COLO829 (cell line): Measurements from ENCODE around the gene ZDHHC4.

ENCODE experiments used
- DNase-seq: peaks from one replicate; pipeline ENCODE4 v3.0.0; 2012; ENCODE audit warnings: low spot score

The ZDHHC4 gene

DNA sequence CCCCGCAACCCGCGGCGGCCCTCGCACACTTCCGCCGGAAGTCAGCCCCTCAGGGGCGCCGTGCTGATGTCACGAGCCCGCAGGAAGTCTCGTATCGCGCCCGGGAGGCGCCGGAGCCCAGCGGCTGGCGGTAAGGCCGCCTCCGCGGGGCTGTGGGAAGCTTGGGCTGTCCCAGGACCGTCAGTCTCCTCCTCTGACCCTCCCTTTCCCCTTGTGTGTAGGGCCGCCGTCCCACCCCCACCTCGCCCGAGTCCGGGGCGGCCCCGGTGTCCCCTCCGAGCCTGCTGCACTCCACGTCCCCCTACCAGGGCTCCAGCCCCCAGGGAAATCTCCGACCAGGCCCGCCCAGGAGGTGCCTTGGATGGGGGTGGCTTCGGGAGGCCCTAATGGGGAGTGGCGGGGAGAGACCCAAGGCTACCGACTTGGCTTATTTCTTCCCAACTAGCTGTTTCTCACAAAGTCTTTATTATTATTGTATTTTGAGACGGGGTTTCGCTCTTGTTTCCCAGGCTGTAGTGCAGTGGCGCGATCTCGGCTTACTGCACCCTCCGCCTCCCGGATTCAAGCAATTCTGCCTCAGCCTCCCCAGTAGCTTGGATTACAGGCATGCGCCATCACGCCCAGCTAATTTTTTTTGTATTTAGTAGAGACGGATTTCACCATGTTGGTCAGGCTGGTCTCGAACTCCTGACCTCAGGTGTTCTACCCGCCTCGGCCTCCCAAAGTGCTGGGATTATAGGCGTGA lies at the start of gene ZDHHC4:
TSS of gene ZDHHC4 (plus strand) at position 86 of the 745 bp plus-strand sequence. CDS start 3,108 bp downstream, outside the sequence.
- DNase-seq = peak; percentile 95

DNA sequence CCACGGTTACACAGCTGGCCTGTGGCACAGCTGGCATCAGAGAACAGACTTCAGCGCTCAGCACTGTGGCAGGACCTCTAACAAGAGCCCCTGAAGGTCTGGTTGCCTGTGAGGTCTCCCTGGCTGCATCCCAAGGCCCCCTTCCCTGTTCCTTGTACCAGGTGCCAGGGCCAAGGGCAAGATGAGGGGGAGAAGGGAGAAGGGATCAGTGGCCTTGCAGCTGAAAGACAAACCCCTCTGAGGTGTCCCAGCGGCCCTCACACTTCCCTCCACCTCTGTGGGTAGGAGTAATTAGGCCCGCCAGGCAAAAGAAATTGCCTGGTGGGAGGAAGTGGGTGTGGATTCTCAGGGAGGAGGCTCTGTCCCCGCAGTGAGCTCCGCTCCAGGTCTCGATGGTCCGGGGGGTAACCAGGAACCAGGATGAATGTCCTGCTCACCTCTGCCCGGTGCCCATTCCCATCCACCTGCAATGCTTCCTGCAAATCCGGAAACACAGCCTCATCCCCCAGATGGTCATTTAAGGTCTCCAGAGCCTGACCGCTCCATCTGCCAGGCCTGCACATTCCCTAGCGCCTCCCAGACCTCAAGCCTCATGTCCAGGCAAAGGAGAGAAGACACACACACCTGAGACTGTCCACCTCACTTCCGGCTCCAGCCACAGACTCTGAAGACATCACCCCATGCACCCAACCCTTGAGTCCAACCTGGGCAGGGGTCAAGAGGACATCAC lies 48.7 kb upstream of the ZDHHC4 start:
- DNase-seq = no peak

DNA sequence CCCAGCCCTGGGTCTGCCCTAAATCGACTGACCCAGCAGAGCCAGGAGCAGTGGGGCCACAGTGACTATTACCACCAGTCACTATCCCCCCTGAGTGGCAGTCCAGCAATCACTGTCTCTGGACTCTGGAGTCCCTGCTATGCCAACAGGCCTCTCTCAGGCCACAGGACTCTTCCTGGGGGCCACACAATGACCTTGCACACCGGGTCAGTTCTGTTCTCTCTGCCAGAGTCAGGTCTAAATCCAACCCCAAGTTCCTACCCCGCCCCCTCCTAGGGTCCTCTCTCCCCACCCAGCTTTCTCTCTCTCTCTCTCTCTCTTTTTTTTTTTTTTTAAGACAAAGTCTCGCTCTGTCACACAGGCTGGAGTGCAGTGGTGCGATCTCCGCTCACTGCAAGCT lies 47.6 kb upstream of the ZDHHC4 start:
- DNase-seq = no peak

DNA sequence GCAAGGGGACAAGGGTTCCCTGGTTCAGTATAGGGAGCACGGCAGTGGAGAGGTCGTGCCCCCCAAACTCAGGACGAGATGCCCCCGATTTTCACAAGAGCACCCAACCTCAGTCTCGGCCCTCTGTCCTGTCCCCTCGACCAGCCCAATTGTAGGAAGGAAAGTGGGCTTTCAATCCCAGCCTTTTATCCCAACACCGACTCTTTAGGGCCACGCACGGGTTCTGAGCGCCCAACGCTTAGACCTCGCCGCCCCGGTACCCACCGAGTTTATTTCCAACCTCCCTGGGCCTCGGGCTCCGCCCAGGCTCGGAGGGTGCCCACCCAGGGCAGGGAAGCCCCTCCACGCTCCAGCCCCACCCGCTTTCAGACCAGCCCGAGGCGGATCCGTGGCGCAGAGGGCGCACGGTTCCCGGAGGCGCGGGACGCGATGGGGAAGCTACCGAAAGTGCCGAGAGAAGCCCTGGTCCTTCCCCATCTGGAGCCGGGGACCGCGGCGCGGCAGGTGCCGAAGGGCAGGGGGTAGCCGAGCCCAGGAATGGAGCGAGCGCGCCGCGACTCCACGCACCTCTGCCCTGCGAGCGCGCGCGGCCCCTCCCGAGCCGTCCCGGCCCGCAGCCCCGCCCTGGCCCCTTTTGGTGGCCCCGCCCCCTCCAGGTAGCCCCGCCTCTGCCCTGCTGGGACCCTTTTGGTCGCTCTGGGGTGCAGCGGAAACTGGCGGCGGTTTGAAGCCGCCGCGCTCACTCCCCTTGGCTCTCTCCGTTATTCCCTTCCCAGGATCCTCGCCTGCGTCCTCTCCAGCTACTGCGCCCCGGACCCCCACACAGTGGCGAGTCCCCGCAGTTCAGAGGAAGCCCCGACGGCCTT lies 46.4 kb upstream of the ZDHHC4 start:
- DNase-seq = no peak

DNA sequence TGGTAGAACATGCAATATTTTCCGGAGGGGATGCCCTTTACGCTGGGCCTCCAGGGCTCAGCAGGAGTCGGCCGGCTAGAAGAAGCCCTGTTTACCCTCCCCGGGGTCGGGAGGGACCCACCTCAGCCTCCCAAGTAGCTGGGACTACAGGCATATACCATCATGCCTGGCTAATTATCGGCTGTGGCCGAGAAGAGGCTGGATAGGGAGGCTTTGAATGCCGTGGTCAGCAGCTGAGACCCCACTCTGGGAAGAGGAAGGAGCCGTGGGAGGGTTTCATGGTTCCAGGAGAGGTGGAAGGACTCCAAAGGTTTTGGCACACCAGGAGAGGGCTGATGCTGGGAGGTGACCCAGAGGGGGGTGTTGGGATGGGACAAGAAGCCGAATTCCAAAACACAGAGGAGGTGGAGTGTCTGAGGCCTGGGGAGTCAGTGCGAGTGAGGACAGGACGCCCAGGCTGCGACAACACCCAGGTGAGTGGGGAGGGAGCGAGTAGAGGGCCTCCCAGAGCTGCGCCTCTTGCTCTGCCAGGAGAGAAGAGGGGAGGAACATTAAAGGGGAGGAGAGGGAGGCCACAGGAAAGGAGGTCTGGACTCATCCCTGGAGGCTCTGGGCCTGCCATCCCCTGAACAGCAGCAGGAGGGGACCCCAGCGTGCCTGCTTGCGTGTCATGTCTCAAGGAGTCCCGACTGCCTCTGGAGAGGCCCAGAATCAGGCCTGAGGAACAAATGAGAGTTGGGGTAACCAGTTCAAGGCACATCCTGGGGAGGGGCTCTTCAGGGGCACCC lies 45.6 kb upstream of the ZDHHC4 start:
- DNase-seq = no peak

DNA sequence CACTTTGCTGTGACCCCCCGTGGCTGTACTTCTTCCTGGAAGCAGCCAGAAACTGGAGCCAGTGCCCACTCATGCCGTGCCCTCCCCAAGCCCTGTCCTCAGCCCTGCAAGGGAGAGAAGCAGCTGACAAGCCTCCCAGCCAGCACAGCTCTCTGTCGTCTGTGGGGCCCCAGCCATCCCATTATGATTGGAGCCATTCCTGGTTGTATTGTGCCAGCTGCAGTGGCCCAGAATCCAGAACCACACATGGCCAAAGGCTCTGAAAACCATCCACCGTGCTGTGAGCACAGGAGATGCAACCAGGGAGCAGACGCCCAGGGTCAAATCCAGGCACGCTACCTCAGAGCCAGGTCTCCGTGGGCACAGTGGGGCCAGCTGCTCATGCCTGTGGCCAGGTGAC lies 44.7 kb upstream of the ZDHHC4 start:
- no peak for DNase-seq

- no peak for DNase-seq
These were observed 43.3 kb upstream of the ZDHHC4 start for GRCh38 chr7:6533893-6534495.

GRCh38 chr7:6536262-6537260 lies 40.7 kb upstream of the ZDHHC4 start:
- DNase-seq = no peak

DNA sequence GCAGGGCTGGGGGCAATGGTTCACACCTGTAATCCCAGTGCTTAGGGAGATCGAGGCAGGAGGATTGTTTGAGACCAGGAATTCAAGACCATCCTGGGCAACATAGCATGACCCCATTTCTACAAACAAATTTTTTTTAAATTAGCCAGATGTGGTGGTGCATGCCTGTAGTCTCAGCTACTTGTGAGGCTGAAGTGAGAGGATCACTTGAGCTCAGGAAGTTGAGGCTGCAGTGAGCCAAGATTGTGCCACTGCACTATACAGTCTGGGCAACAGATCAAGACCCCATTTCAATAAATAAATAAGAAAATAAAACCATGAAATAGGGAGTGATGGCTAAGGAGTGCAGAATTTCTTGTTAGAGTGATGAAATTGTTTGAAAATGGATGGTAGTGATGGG lies 34.9 kb upstream of the ZDHHC4 start:
- no peak for DNase-seq

DNA sequence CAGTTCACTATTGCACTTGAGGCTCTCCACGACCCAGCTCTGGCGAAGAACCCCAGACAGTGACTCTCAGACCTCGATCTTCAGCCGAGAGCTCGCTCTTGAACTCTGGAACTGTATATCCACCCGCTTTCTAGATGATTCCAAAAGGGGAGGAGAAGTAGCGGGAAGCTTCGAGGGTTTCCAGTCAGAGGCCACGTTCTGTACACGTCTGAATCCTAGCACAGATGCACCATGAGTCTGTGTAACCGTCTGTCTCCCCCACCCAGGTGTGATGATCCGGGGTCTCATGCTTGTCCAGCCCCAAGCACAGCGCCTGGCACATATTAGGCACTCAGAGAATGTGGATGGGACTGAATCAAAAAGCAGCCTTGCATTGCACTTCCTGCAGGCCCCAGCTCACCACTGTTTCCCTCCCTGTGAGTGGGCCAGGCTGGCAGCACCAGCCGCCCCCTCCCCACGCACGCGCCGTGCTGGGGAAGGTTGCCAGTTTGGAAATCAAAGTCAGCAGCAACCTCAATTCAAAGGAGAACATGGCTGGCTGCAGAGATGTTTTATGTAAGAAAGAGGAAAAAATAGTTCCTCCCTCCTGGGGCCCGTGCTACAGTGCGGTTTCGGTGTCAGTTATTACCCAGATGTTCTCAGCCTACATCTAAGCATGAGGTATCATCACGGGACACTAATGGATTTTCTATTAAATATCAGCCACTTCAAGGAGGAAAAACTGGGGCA lies 31.7 kb upstream of the ZDHHC4 start:
- DNase-seq = no peak

- no peak for DNase-seq
These were observed 30.6 kb upstream of the ZDHHC4 start for GRCh38 chr7:6546498-6547251.

GRCh38 chr7:6547400-6547799 lies 29.9 kb upstream of the ZDHHC4 start:
- DNase-seq = no peak

DNA sequence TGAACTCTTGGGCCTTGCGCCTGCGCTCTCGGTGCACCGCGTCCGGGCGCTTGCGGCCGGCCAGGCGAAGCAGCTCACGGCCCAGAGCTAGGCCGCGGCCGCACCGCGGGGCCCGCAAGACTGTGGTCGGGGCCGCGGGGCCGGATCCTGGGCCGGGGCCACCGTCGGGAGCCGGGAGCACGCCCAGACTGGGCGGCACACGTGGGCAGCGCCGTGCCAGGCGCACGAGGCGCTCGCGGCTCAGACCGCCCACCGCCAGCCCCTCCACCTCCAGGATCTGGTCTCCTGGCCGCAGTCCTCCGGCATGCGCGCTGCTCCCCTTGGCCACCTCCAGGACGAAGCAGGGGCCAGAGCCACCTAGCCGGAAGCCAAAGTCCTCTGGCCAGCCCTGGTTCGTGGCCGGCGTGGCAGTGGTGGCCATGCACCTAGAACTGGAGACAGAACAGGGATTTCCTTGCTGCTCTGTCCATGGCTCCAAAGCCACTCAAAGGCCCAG lies 26.2 kb upstream of the ZDHHC4 start, which contains the start of gene GRID2IP:
TSS of gene GRID2IP (minus strand) at position 446 of the 496 bp plus-strand sequence. CDS start at position 421, 25 bp downstream.
- DNase-seq = no peak

- no peak for DNase-seq
These were observed 23.7 kb upstream of the ZDHHC4 start for GRCh38 chr7:6553448-6554044.

GRCh38 chr7:6554848-6555247 lies 22.4 kb upstream of the ZDHHC4 start:
- DNase-seq = no peak

DNA sequence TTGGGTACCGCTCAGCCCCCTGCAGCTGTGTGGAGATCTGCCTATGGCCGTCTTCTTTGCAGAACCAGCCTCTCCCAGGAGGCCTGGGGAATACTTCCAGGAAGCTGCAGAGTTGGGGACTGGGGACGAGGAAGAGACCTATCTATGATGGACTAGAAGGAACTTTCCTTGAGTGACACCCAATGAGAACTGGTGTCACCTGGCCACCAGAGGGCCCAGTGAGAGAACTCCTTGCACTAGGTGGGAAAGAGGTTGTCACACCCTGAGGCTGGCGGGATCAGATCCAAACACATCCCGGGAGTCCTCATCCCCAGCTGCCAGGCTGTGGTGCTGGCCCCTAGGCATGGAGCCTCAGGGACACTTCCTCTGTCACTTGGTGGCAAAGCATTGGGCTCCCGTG lies 21.1 kb upstream of the ZDHHC4 start:
- DNase-seq = no peak

GRCh38 chr7:6558837-6559236 lies 18.4 kb upstream of the ZDHHC4 start:
- peak; percentile 73 for DNase-seq

- no peak for DNase-seq
These were observed 17.4 kb upstream of the ZDHHC4 start for GRCh38 chr7:6559896-6560295.
